ENCODE results near the gene NAV2.

NAV2 gene

DNA sequence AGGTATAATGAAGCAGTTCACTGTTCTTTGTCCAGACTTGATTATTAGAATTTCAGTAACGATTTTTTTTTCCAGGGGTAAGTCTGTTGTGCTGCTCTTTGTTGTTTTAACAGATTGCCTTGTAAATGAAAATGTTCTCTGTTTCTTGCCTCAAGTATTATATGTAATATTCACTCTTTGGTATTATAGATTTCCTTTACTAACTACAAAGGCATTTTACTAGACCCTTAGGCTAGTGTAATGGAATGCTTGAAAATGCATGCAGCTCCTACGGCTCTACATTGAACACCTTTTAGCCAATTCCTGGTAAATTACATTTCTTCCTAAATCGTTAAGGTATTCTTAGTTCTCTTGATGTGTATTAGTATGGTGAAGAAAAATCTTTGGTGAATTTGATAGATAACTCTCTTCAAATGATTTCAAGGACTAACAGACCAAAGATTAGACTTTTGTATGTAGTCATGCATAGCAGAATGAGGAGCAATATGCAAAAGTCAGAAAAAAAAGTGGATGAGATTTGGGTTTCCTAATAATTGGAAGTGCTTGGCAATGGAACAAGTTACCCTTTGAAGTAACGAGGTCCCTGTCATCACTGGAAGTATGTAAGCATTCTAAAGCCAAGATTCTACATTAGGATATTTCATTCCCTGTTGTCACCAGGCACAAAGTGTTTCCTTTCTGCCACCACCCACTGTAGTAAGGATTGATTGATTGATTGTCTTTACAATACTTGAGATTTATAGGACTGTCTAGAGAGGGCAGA is 334.6 kb downstream of the NAV2 start:
- no peak for DNase-seq

DNA sequence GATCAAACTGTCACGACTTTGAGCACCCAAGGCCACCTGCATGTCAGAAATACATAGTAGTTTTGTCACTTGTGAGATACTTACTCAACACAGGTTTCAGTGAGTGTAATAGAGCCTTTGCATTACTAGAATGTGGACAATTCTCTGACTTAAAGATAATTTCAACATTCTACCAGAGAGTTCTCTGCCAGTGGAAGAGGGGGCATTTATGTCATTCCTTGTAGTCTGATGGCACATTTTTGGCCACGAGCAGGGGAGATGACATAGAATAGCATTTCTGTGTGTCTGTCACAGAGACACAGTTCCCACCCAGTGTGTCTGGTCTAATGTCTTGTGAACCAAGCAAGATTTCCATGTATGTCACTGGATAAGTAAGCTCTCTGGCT is 335.1 kb downstream of the NAV2 start:
- no peak for DNase-seq

- DNase-seq, result no peak
These were observed 335.6 kb downstream of the NAV2 start for GRCh38 chr11:20048246-20048645.

DNA sequence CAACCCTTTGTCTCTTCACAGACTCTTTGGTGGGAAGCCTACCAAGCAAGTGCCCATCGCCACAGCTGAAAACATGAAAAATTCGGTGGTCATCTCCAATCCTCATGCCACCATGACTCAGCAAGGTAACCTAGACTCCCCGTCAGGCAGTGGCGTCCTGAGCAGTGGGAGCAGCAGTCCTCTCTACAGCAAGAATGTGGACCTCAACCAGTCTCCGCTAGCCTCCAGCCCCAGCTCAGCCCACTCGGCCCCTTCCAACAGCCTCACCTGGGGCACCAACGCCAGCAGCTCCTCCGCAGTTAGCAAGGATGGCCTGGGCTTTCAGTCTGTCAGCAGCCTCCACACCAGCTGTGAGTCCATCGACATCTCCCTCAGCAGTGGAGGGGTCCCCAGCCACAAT is 336.1 kb downstream of the NAV2 start:
- no peak for DNase-seq

- DNase-seq, result no peak
These were observed 336.6 kb downstream of the NAV2 start for GRCh38 chr11:20049231-20049630.

GRCh38 chr11:20050048-20050447 is 337.4 kb downstream of the NAV2 start:
- no peak for DNase-seq

DNA sequence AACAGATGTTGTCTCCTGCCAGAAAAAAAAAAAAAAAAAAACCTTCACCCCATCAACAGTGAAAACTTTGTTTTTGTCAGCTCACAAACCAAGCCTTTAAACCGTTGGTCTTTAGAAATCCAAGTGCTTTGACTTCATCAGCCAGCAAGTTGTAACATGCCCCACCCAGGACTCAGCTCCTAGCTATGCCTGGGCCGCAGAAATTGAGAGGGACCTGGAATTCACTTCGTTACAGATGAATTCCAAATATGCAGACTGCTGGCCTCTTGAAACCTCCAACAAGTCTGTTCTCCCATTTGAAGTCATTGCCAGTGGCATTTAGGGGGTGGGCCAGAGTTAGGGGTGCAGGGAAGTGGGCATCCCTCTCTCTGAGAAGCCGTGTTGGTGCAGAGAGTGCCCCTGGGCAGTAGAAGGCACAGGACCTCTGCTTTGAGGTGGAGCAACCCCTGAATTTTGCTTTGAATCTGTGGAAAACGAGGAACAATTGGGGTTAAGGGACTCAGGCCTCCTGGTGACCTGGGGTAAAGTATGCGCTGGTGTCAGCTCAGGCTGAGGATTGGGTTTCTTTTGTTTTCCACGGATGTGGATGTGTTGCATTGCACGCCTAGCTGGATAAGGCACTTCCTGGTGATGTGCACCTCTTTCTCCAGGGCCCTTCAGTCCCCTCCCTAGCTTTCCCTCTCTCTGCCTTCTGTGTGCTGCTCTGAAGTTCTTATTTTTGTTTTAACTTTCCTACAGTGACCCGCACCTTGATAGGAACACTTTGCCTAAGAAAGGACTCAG is 338.1 kb downstream of the NAV2 start:
- DNase-seq, result no peak

DNA sequence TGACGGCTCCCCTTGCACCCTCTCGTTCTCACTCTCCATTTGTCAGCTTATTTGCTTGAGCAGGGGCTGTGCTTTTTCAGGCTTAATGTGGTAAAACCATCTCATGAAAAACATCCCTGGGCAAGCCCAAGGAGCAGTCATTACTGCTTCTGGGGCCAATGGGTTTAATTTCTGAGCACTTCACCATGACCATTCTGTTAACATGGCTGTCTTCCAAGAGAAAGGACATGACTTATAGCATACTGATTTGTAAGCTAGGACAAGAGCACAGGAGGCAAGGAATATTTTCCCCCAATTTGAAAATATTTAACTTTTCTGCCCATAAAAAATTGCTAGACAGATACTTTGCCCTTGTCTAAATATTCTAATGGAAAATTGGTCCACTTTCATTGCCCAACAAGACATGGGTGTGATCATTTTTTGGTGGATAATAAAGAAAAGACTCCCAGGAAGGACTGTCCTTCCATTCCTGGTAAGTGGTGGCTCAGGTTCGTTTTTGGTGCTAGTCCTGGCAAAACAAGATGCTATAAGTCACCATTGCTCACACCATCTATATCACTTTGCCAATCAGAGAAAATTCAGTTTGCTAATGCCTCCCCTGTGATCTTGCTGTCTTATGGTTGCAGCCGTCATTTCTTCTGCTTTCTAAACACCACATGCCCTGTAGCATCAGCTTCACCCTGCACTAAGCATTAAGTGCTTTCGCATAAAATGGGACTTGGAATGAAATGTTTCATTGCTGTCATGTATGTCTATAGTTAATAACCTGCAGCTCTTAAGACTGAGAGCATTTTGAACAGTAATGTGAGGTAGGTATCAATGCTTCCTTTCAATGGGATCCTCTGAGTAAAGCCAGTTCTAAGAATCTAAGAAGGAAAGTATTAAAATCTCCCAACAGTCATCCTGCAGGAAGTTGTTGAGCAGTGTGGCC is 339.1 kb downstream of the NAV2 start:
- no peak for DNase-seq

DNA sequence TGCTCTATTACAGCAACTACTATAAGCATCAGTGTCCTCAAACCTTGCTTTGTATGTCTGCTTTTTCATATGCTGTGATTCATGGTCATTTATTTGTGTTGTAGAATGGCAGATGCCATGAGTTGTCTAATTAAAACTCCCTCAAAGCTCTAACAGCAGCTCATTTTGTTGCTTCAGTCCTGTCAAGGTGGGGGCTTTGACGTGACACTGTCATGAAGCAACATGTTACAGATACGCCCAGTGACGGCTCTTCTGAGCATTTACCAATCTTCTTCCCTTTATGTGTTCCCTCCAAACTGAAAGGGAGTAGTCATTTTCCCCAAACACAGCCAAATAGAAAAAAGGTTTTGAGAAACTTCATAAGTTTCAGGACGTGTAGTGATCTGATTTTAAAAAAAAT is 340.9 kb downstream of the NAV2 start:
- no peak for DNase-seq

GRCh38 chr11:20054584-20054983 is 341.9 kb downstream of the NAV2 start:
- DNase-seq, result no peak

DNA sequence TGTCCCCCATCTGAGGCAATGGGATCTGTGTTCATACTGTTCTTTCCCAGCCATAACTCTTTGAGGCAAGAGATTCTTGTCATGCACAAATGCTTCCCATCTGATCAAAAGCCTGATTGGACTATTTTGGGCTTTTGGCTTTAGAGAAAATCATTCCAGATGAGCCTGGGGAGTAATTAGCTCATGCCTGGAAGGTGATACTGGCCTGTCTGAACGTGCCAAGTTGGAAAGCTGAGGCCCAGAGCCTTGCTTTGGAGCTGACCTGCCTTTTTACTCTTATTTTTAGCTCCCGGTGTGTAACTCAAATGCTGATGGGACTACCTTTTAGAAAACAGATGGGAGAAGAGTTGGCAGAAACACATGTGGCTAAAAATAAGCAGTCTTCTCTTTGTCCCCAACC is 342.7 kb downstream of the NAV2 start:
- DNase-seq, result no peak

GRCh38 chr11:20056109-20056949 is 343.7 kb downstream of the NAV2 start:
- no peak for DNase-seq

GRCh38 chr11:20056950-20057943 is 344.6 kb downstream of the NAV2 start:
- no peak for DNase-seq

- no peak for DNase-seq
These were observed 346.3 kb downstream of the NAV2 start for GRCh38 chr11:20058749-20059458.

GRCh38 chr11:20059587-20060021 is 347.0 kb downstream of the NAV2 start:
- DNase-seq, result no peak

DNA sequence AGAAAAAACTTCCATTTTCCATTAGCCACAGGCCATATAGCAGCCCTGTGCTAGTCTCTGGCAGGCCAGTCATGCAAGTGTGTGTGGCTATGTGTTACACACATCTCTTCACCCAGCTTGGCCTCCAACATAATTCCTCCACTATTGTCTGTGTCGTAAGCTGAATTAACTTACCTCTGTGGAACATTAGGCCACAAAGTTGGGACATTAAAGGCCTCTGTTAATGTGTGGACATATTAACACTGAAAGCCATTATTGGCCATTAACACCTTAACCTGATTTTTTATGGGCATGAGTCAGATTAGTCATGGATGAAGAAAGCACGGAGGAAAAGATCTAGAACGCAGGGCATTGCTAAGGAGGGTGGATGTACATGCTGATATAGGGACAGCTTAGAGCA is 347.5 kb downstream of the NAV2 start:
- no peak for DNase-seq

DNA sequence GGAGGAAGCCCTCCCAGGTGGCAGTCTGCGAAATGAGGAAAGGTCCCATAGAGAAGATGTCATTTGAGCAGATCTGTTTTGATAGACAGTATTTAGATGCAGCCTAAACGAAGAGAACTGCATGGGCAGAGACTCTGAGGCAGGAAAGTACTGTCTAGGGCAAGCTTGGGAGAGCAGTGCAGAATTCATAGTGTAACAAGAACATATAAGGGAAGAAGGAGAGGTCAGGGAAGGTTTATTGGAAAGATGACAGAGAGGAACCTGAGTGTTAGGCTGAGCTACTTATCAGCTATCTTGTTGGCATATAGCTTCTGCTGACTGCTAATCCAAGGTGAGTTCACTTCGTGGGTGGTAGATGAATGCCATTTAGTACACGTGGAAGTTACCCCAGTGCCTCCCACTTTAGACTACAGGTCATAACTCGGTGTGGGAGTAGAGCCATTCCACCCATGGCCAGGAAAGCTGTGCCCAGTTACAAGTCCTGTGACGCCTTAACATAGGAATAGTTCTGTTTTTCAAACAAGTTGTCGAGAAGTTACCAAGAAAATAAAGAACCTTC is 348.1 kb downstream of the NAV2 start:
- no peak for DNase-seq

GRCh38 chr11:20061776-20062175 is 349.1 kb downstream of the NAV2 start:
- no peak for DNase-seq

GRCh38 chr11:20064961-20065405 is 352.3 kb downstream of the NAV2 start:
- no peak for DNase-seq

GRCh38 chr11:20065406-20065805 is 352.8 kb downstream of the NAV2 start:
- no peak for DNase-seq

All from NCI-H2081 (cell line).